Loucy (cell line): Measurements from ENCODE around the gene TTLL7.

ENCODE experiments used
- EZH2phosphoT487 ChIP-seq: fragments of 200-600 bp; IDR thresholded peaks from 2 replicates; pipeline ENCODE4 v1.6.1; 2018; ENCODE audit warnings: antibody characterized with exemption, mild to moderate bottlenecking, moderate library complexity, borderline replicate concordance
- TF ChIP-seq, protein P1 (sequence below): fragments of 200-600 bp; sonication (generic); conservative IDR thresholded peaks from 2 replicates; pipeline ENCODE4 v1.5.1; 2014; ENCODE audit warnings: mild to moderate bottlenecking, antibody characterized with exemption, low read length

DNA sequence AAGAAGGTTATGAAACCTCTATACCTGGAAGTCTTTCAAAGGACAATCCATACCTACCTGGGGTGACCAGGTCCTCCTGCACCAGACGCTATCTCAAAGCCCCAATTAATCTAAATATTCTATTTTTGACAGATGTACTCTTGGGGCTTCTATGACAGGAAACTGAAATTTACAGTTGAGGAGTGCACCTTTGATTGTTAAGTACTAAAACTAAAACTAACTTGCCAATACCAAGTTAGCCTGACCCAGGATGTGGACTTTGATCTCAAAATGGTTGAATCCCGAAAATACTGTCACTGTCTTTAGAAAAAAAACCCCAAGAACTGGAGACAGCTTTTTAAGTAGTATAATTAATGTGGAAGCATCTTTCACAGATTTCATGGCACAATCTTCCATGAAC lies 162.4 kb downstream of the TTLL7 start:
- TF ChIP-seq, protein P1, sequence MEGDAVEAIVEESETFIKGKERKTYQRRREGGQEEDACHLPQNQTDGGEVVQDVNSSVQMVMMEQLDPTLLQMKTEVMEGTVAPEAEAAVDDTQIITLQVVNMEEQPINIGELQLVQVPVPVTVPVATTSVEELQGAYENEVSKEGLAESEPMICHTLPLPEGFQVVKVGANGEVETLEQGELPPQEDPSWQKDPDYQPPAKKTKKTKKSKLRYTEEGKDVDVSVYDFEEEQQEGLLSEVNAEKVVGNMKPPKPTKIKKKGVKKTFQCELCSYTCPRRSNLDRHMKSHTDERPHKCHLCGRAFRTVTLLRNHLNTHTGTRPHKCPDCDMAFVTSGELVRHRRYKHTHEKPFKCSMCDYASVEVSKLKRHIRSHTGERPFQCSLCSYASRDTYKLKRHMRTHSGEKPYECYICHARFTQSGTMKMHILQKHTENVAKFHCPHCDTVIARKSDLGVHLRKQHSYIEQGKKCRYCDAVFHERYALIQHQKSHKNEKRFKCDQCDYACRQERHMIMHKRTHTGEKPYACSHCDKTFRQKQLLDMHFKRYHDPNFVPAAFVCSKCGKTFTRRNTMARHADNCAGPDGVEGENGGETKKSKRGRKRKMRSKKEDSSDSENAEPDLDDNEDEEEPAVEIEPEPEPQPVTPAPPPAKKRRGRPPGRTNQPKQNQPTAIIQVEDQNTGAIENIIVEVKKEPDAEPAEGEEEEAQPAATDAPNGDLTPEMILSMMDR: no peak
- TF ChIP-seq EZH2phosphoT487: no peak
